Gastroesophageal sphincter (tissue), 3 donors: ENCODE data around the gene TAOK3.

Source experiments
- CTCF ChIP-seq, 4 experiments: fragments of 200-600 bp in 2 of 4; fragments of 450-650 bp in 2 of 4; sonication (generic) in 1 of 4; IDR thresholded peaks; one replicate each; pipeline ENCODE4 v1.5.1; 2017 to 2019; ENCODE audit warnings: antibody characterized with exemption in 4 of 4, mild to moderate bottlenecking in 2 of 4, moderate library complexity in 2 of 4
- EP300 ChIP-seq: sonication (generic); formaldehyde crosslinking; IDR thresholded peaks from one replicate; pipeline ENCODE4 v1.6.1; 2017; ENCODE audit warnings: antibody characterized with exemption, mild to moderate bottlenecking
- POLR2A ChIP-seq, 2 donors: fragments of 450-650 bp; IDR thresholded peaks; one replicate each; pipeline ENCODE4 v1.6.1; 2017; ENCODE audit warnings: antibody characterized with exemption in 2 of 2, mild to moderate bottlenecking in 2 of 2, moderate library complexity in 1 of 2
- POLR2AphosphoS5 ChIP-seq: sonication (generic); formaldehyde crosslinking; IDR thresholded peaks from one replicate; pipeline ENCODE4 v1.6.1; 2017; ENCODE audit warnings: antibody characterized with exemption

GRCh38 chr12:118315821-118316220, 56.9 kb downstream of the TAOK3 start:
- TF ChIP-seq CTCF (IDR thresholded peaks at IDR 0.05) (no peak), POLR2A (IDR thresholded peaks at IDR 0.05) (no peak), EP300 (no peak), POLR2AphosphoS5 (no peak)
